ENCODE measurements around the gene KSR1.

DNA sequence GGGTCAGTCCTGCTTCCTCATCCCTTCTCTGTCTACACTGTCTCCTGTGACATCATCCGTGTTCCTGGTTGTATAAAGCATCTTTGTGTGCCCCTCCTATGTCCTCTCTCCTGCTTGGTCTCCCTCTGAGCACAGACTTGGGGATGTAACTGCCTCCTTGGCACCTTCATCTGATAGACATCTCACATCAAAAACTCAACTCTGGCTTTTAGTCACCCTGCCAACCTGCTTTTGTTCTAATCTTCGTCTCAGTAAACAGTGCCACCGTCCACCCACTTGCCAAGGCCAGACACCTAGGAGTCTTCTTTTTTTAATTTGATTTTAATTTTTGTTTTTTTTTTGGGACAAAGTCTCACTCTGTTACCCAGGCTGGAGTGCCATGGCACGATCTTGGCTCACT is 16.9 kb upstream of the KSR1 start:
- TF ChIP-seq EZH2 (IDR thresholded peaks at IDR 0.05; ENCODE audit: insufficient read depth, low read length), result no peak
- TF ChIP-seq, protein P1, sequence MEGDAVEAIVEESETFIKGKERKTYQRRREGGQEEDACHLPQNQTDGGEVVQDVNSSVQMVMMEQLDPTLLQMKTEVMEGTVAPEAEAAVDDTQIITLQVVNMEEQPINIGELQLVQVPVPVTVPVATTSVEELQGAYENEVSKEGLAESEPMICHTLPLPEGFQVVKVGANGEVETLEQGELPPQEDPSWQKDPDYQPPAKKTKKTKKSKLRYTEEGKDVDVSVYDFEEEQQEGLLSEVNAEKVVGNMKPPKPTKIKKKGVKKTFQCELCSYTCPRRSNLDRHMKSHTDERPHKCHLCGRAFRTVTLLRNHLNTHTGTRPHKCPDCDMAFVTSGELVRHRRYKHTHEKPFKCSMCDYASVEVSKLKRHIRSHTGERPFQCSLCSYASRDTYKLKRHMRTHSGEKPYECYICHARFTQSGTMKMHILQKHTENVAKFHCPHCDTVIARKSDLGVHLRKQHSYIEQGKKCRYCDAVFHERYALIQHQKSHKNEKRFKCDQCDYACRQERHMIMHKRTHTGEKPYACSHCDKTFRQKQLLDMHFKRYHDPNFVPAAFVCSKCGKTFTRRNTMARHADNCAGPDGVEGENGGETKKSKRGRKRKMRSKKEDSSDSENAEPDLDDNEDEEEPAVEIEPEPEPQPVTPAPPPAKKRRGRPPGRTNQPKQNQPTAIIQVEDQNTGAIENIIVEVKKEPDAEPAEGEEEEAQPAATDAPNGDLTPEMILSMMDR (IDR thresholded peaks at IDR 0.05; ENCODE audit: insufficient read depth, low read depth, low read length), result no peak
